HCT116 (cell line): ENCODE results near the gene PCBP3. TPM values are rescaled to one million over a fixed set of nuclear protein-coding genes. Genes with fewer than 3 reads are reported as not detected.

ENCODE experiments used
- ATAC-seq: fragments of 200-7000 bp; cut with Tn5 transposase; 2 replicates; pipeline ENCODE4 v1.9.1; 2020; ENCODE audit warnings: mild to moderate bottlenecking, moderate library complexity
- BruUV-seq: library from RNA; stranded (reverse); fragments of 400-500 nt; replicated peaks from 2 replicates; lab custom pipeline; 2021; lab: Mats Ljungman, UMichigan
- CTCF ChIA-PET: fragments of 300-600 bp; sonication (Branson Sonifier 250); formaldehyde crosslinking; loops from one replicate; lab custom pipeline; 2021; ENCODE audit warnings: antibody characterized with exemption; lab: Charles Lee
- POLR2A ChIA-PET: fragments of 300-600, 350-600 bp; sonication (Branson Sonifier 250); formaldehyde crosslinking; loops from one replicate; lab custom pipeline; 2021; ENCODE audit warnings: antibody characterized with exemption; lab: Charles Lee
- RAD21 ChIA-PET, 2 experiments: fragments of 300-600 bp; sonication (Branson Sonifier 250); formaldehyde crosslinking; loops; one replicate each; lab custom pipeline; 2023; ENCODE audit warnings: low total read pairs in 2 of 2; ENCODE audit not compliant: uncharacterized antibody in 2 of 2, unreplicated experiment in 2 of 2, low non-redundant PET in 1 of 2; lab: Charles Lee
- DNase-seq: peaks from one replicate; pipeline ENCODE4 v3.0.0-alpha.2; 2010; ENCODE audit warnings: low read depth, low spot score
- H2AFZ ChIP-seq: fragments of 200-600 bp; shearing (Covaris generic), sonication (generic); 2 replicates; pipeline ENCODE4 v1.6.1; 2017; ENCODE audit warnings: low read depth, mixed run types, mixed read lengths, antibody characterized with exemption, low read length; ENCODE audit not compliant: poor library complexity, severe bottlenecking
- H3K27ac ChIP-seq: 2 replicates; pipeline ENCODE4 v1.5.1; 2012; ENCODE audit warnings: low read depth, low read length
- H3K27me3 ChIP-seq: fragments of 200-600 bp; sonication (generic); 2 replicates; pipeline ENCODE4 v1.6.1; 2016; ENCODE audit warnings: mixed run types, low read length, mixed read lengths; ENCODE audit not compliant: insufficient read depth
- H3K36me3 ChIP-seq, 2 experiments: fragments of 200-500 bp in 1 of 2; fragments of 200-600 bp in 1 of 2; sonication (Bioruptor generic) in 1 of 2; sonication (generic) in 1 of 2; 2 replicates each; pipeline versions ENCODE4 v1.5.1 to v1.6.1; 2014 to 2016; ENCODE audit warnings: low read length in 2 of 2, inconsistent platforms in 1 of 2, mixed read lengths in 1 of 2, mixed run types in 1 of 2; ENCODE audit not compliant: insufficient read depth in 2 of 2, control insufficient read depth in 1 of 2
- H3K4me1 ChIP-seq, 2 experiments: fragments of 200-600 bp in 1 of 2; sonication (generic) in 1 of 2; 2 replicates each; pipeline versions ENCODE4 v1.5.1 to v1.6.1; 2012 to 2017; ENCODE audit warnings: low read length in 2 of 2, inconsistent platforms in 1 of 2, mild to moderate bottlenecking in 1 of 2, mixed read lengths in 1 of 2, mixed run types in 1 of 2, moderate library complexity in 1 of 2; ENCODE audit not compliant: insufficient read depth in 2 of 2, control insufficient read depth in 1 of 2
- H3K4me2 ChIP-seq: fragments of 200-600 bp; sonication (generic); 2 replicates; pipeline ENCODE4 v1.6.1; 2017; ENCODE audit warnings: mixed run types, low read length, mixed read lengths
- H3K4me3 ChIP-seq, 2 experiments: fragments of 200-600 bp in 1 of 2; sonication (generic) in 1 of 2; replicated peaks in 1 of 2; 2 replicates each; pipeline ENCODE4 v1.5.1; 2011 to 2016; ENCODE audit warnings: low read length in 2 of 2, control low read depth in 1 of 2, low read depth in 1 of 2, mild to moderate bottlenecking in 1 of 2, mixed read lengths in 1 of 2, mixed run types in 1 of 2
- H3K79me2 ChIP-seq: fragments of 200-600 bp; sonication (generic); 2 replicates; pipeline ENCODE4 v1.6.1; 2017; ENCODE audit warnings: mild to moderate bottlenecking, mixed run types, low read length, moderate library complexity, mixed read lengths; ENCODE audit not compliant: insufficient read depth
- H3K9ac ChIP-seq: fragments of 200-600 bp; sonication (generic); 2 replicates; pipeline ENCODE4 v1.6.1; 2016; ENCODE audit warnings: low read length, mixed read lengths
- H3K9me2 ChIP-seq: fragments of 200-600 bp; sonication (generic), shearing (Covaris generic); 2 replicates; pipeline ENCODE4 v1.6.1; 2017; ENCODE audit warnings: mixed run types, mild to moderate bottlenecking, moderate library complexity; ENCODE audit not compliant: insufficient read depth
- H3K9me3 ChIP-seq, 2 experiments: fragments of 200-500 bp in 1 of 2; fragments of 200-600 bp in 1 of 2; sonication (Bioruptor generic) in 1 of 2; sonication (generic) in 1 of 2; 2 replicates each; pipeline ENCODE4 v1.6.1; 2014 to 2017; ENCODE audit warnings: low read length in 2 of 2, mixed read lengths in 2 of 2, inconsistent platforms in 1 of 2, low read depth in 1 of 2, mild to moderate bottlenecking in 1 of 2, mixed run types in 1 of 2, moderate library complexity in 1 of 2; ENCODE audit not compliant: control insufficient read depth in 1 of 2, insufficient read depth in 1 of 2
- H4K20me1 ChIP-seq: fragments of 200-600 bp; sonication (generic), shearing (Covaris generic); 2 replicates; pipeline ENCODE4 v1.6.1; 2017; ENCODE audit warnings: mixed run types, mild to moderate bottlenecking, moderate library complexity; ENCODE audit not compliant: insufficient read depth
- CBX3 ChIP-seq: IDR thresholded peaks from 2 replicates; pipeline ENCODE4 v1.6.1; 2012; ENCODE audit warnings: low read depth
- CEBPB ChIP-seq: IDR thresholded peaks from 2 replicates; pipeline ENCODE4 v1.6.1; 2012; ENCODE audit warnings: low read depth
- CTCF ChIP-seq, 3 experiments: fragments of 200-600 bp in 1 of 3; sonication (generic) in 1 of 3; IDR thresholded peaks in 2 of 3; conservative IDR thresholded peaks in 1 of 3; 2 replicates each; pipeline ENCODE4 v1.5.1; 2012 to 2017; ENCODE audit warnings: low read depth in 2 of 3, low read length in 2 of 3, antibody characterized with exemption in 1 of 3, borderline replicate concordance in 1 of 3, control low read depth in 1 of 3, mild to moderate bottlenecking in 1 of 3, mixed read lengths in 1 of 3, mixed run types in 1 of 3, moderate library complexity in 1 of 3; ENCODE audit not compliant: insufficient read depth in 1 of 3
- EGR1 ChIP-seq: IDR thresholded peaks from 2 replicates; pipeline ENCODE4 v1.6.1; 2012; ENCODE audit warnings: low read depth
- ELF1 ChIP-seq: IDR thresholded peaks from 2 replicates; pipeline ENCODE4 v1.6.1; 2012; ENCODE audit warnings: low read depth, borderline replicate concordance
- EZH2phosphoT487 ChIP-seq: fragments of 200-600 bp; IDR thresholded peaks from 2 replicates; pipeline ENCODE4 v1.6.1; 2018; ENCODE audit warnings: antibody characterized with exemption, borderline replicate concordance
- FOSL1 ChIP-seq: IDR thresholded peaks from 2 replicates; pipeline ENCODE4 v1.6.1; 2012; ENCODE audit warnings: low read depth
- POLR2A ChIP-seq: IDR thresholded peaks from 2 replicates; pipeline ENCODE4 v1.7.0; 2011; ENCODE audit warnings: borderline replicate concordance; ENCODE audit not compliant: insufficient read depth, insufficient read length; ENCODE audit errors: extremely low read depth
- POLR2AphosphoS5 ChIP-seq: IDR thresholded peaks from 2 replicates; pipeline ENCODE4 v1.6.1; 2011; ENCODE audit warnings: mild to moderate bottlenecking, low read depth, low read length, moderate library complexity
- RAD21 ChIP-seq: IDR thresholded peaks from 2 replicates; pipeline ENCODE4 v1.6.1; 2012; ENCODE audit warnings: low read depth, mild to moderate bottlenecking
- SIN3A ChIP-seq: IDR thresholded peaks from 2 replicates; pipeline ENCODE4 v1.6.1; 2012; ENCODE audit warnings: low read depth
- SP1 ChIP-seq: IDR thresholded peaks from 2 replicates; pipeline ENCODE4 v1.6.1; 2012; ENCODE audit warnings: low read depth
- SRF ChIP-seq: IDR thresholded peaks from 2 replicates; pipeline ENCODE4 v1.6.1; 2012; ENCODE audit warnings: low read depth
- TCF7L2 ChIP-seq: IDR thresholded peaks from 2 replicates; pipeline ENCODE4 v1.7.0; 2011; ENCODE audit warnings: borderline replicate concordance, inconsistent platforms; ENCODE audit not compliant: insufficient read depth, insufficient read length; ENCODE audit errors: extremely low read depth
- YY1 ChIP-seq: IDR thresholded peaks from 2 replicates; pipeline ENCODE4 v1.6.1; 2011; ENCODE audit warnings: low read length, low read depth, moderate library complexity, mild to moderate bottlenecking; ENCODE audit not compliant: insufficient replicate concordance; ENCODE audit errors: extremely low read depth
- ZFX ChIP-seq: fragments of 450-650 bp; IDR thresholded peaks from 2 replicates; pipeline ENCODE4 v1.6.1; 2017
- ZNF274 ChIP-seq: fragments of 200-500 bp; sonication (Bioruptor generic); IDR thresholded peaks from 2 replicates; pipeline ENCODE4 v1.6.1; 2014; ENCODE audit warnings: mild to moderate bottlenecking, low read depth, low read length, inconsistent platforms
- intact Hi-C: fragments of 100-400 bp; cut with micrococcal nuclease; formaldehyde crosslinking; loops from 2 replicates; pipeline ENCODE4 v1.10.0; 2022
- total RNA-seq: library from RNA; stranded (reverse); gene quantifications from one replicate; pipeline ENCODE4 v1.2.1, GENCODE V29; 2021; ENCODE audit not compliant: unreplicated experiment
- TF ChIP-seq, protein P1 (sequence below): IDR thresholded peaks from 2 replicates; pipeline ENCODE4 v1.6.1; 2012
- TF ChIP-seq, protein P2 (sequence below): IDR thresholded peaks from 2 replicates; pipeline ENCODE4 v1.6.1; 2011; ENCODE audit warnings: mild to moderate bottlenecking, low read length, moderate library complexity; ENCODE audit not compliant: insufficient replicate concordance; ENCODE audit errors: extremely low read depth
- TF ChIP-seq, protein P3 (sequence below): IDR thresholded peaks from 2 replicates; pipeline ENCODE4 v1.6.1; 2012; ENCODE audit warnings: low read depth

Gene PCBP3
- total RNA-seq, 1 experiment from 2014 or later: 3.1 TPM

DNA sequence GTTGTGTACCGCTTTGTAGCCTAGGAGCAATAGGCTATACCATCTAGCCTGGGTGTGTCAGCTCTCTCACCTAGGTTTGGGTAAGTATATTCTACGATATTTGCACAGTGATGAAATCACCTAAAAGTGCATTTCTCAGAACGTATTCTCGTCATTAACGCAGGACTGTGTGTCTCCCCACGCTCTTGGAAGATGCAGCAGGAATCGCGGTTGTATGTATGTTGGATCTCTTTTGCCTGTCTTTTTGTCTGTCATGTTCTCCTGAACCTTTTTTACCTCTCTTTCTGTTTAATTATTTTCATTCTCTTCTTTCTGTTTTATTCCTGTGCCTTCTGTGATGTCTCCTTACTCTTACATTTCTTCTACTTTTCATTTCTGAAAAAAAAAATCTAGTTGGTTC lies 197.5 kb downstream of the PCBP3 start (continued):
- no peak for TF ChIP-seq SRF
- no peak for TF ChIP-seq CBX3

DNA sequence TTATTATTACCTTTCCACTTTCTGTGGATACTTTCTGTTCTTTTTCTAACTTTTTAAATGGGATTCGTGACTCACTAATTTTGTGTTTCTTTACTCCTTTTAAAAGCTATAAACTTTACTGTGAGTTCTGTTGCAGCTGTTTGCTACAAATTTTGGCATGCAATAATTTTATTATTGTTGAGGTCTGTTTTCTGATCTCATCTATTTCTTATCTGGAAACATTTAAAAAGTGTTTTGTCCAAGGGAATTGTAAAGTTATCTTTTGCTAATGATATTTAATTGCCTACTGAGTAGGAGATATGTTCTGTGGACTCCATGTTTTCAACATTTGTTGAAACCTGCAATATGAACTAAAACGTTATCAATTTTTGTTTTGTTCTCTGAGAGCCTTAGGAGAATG lies 199.9 kb downstream of the PCBP3 start:
- ChIA-PET RAD21 (no interaction called here), POLR2A (no interaction called here), CTCF (no interaction called here)
- Histone ChIP-seq H3K79me2 (no peaks in the 10 kb centered on the region), H3K4me2 (no peak overlapping the region), H3K27ac (no peak overlapping the region), H3K9me3 (peaks cover 5 to 15% of the 10 kb centered on the region in 2 experiments; a peak in 1 of 4 replicates), H3K4me1 (no peaks in the 10 kb centered on the region), H4K20me1 (no peaks in the 10 kb centered on the region), H3K9ac (no peak overlapping the region), H3K4me3 (no peak overlapping the region), H2AFZ (no peak overlapping the region), H3K27me3 (peaks cover 16% of the 10 kb centered on the region), H3K36me3 (no peaks in the 10 kb centered on the region)
- DNase-seq (no peak), ATAC-seq (no peak)
- intact Hi-C loops: no loop called here
- no TSS peak for BruUV-seq
- TF ChIP-seq SP1: no peak
- no peak for TF ChIP-seq RAD21
- no peak for TF ChIP-seq CEBPB
- no peak for TF ChIP-seq ZFX
- TF ChIP-seq, protein P1, sequence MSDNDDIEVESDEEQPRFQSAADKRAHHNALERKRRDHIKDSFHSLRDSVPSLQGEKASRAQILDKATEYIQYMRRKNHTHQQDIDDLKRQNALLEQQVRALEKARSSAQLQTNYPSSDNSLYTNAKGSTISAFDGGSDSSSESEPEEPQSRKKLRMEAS: no peak
- TF ChIP-seq EGR1: no peak
- TF ChIP-seq ELF1: no peak
- TF ChIP-seq ZNF274: no peak
- TF ChIP-seq, protein P2, sequence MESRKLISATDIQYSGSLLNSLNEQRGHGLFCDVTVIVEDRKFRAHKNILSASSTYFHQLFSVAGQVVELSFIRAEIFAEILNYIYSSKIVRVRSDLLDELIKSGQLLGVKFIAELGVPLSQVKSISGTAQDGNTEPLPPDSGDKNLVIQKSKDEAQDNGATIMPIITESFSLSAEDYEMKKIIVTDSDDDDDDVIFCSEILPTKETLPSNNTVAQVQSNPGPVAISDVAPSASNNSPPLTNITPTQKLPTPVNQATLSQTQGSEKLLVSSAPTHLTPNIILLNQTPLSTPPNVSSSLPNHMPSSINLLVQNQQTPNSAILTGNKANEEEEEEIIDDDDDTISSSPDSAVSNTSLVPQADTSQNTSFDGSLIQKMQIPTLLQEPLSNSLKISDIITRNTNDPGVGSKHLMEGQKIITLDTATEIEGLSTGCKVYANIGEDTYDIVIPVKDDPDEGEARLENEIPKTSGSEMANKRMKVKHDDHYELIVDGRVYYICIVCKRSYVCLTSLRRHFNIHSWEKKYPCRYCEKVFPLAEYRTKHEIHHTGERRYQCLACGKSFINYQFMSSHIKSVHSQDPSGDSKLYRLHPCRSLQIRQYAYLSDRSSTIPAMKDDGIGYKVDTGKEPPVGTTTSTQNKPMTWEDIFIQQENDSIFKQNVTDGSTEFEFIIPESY: no peak
- TF ChIP-seq TCF7L2: no peak
- no peak for TF ChIP-seq POLR2AphosphoS5
- TF ChIP-seq POLR2A: no peak
- no peak for TF ChIP-seq CTCF (IDR thresholded peaks at IDR 0.05 in 2 of 3, conservative IDR thresholded peaks at IDR 0.05 in 1 of 3; ENCODE audit: borderline replicate concordance in 1 of 3, insufficient read depth in 1 of 3, low read depth in 2 of 3, low read length in 2 of 3)
- TF ChIP-seq SIN3A: no peak
- TF ChIP-seq SRF: no peak
- no peak for TF ChIP-seq EZH2phosphoT487
- TF ChIP-seq, protein P3, sequence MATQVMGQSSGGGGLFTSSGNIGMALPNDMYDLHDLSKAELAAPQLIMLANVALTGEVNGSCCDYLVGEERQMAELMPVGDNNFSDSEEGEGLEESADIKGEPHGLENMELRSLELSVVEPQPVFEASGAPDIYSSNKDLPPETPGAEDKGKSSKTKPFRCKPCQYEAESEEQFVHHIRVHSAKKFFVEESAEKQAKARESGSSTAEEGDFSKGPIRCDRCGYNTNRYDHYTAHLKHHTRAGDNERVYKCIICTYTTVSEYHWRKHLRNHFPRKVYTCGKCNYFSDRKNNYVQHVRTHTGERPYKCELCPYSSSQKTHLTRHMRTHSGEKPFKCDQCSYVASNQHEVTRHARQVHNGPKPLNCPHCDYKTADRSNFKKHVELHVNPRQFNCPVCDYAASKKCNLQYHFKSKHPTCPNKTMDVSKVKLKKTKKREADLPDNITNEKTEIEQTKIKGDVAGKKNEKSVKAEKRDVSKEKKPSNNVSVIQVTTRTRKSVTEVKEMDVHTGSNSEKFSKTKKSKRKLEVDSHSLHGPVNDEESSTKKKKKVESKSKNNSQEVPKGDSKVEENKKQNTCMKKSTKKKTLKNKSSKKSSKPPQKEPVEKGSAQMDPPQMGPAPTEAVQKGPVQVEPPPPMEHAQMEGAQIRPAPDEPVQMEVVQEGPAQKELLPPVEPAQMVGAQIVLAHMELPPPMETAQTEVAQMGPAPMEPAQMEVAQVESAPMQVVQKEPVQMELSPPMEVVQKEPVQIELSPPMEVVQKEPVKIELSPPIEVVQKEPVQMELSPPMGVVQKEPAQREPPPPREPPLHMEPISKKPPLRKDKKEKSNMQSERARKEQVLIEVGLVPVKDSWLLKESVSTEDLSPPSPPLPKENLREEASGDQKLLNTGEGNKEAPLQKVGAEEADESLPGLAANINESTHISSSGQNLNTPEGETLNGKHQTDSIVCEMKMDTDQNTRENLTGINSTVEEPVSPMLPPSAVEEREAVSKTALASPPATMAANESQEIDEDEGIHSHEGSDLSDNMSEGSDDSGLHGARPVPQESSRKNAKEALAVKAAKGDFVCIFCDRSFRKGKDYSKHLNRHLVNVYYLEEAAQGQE: no peak
- TF ChIP-seq FOSL1: no peak
- no peak for TF ChIP-seq YY1
- TF ChIP-seq, all 23 proteins: peak for 0
- no peaks in the 10 kb centered on the region for H3K9me2 ChIP-seq
